Endothelial cell of umbilical vein (primary cell): ENCODE data around the gene AMN1. TPM values are rescaled to one million over a fixed set of nuclear protein-coding genes. Genes with fewer than 3 reads are reported as not detected.
A peak's percentile ranks its signal among the peaks of the same experiment; 100 is the strongest.

Experiments
- BruUV-seq: library from RNA; stranded (reverse); fragments of 400-500 nt; replicated peaks from 2 replicates; lab custom pipeline; 2021; lab: Mats Ljungman, UMichigan
- CTCF ChIA-PET: fragments of 300-600, 350-600 bp; sonication (Branson Sonifier 250); formaldehyde crosslinking; loops from one replicate; lab custom pipeline; 2021; ENCODE audit warnings: antibody characterized with exemption, inconsistent platforms; lab: Charles Lee
- POLR2A ChIA-PET: fragments of 300-600, 350-600 bp; sonication (Branson Sonifier 250); formaldehyde crosslinking; loops from one replicate; lab custom pipeline; 2021; ENCODE audit warnings: antibody characterized with exemption, inconsistent platforms; lab: Charles Lee
- DNase-seq: peaks from one replicate; pipeline ENCODE4 v3.0.0-alpha.2; 2011; ENCODE audit warnings: low read depth, low spot score
- FAIRE-seq: peaks from 2 replicates; lab custom pipeline; 2011; peaks lifted over from hg19 to GRCh38; lab: Jason Lieb, UNC
- H2AFZ ChIP-seq: 2 replicates; pipeline ENCODE4 v1.6.0; 2012; ENCODE audit warnings: low read depth, low read length, control low read depth, inconsistent platforms
- H3K27ac ChIP-seq: 2 replicates; pipeline ENCODE4 v1.5.1; 2011; ENCODE audit warnings: low read depth, mild to moderate bottlenecking, control low read depth, low read length, moderate library complexity; ENCODE audit not compliant: insufficient read depth
- H3K27me3 ChIP-seq, 2 experiments: 2 replicates each; pipeline versions ENCODE4 v1.6.0 to v1.6.1; 2011; ENCODE audit warnings: low read length in 2 of 2, mixed read lengths in 1 of 2; ENCODE audit not compliant: control insufficient read depth in 2 of 2, insufficient read depth in 2 of 2
- H3K36me3 ChIP-seq, 2 experiments: 2 replicates in 1 of 2; 3 replicates in 1 of 2; pipeline ENCODE4 v1.5.1; 2011; ENCODE audit warnings: low read length in 2 of 2, mild to moderate bottlenecking in 1 of 2, moderate library complexity in 1 of 2; ENCODE audit not compliant: control insufficient read depth in 2 of 2, insufficient read depth in 2 of 2; ENCODE audit errors: extremely low read depth in 1 of 2
- H3K4me1 ChIP-seq: 3 replicates; pipeline ENCODE4 v1.5.1; 2011; ENCODE audit warnings: mild to moderate bottlenecking, low read length; ENCODE audit not compliant: control insufficient read depth, insufficient read depth; ENCODE audit errors: extremely low read depth
- H3K4me2 ChIP-seq: 2 replicates; pipeline ENCODE4 v1.6.1; 2011; ENCODE audit warnings: low read length, control low read depth, mixed read lengths; ENCODE audit not compliant: insufficient read depth
- H3K4me3 ChIP-seq, 3 experiments: fragments of 200-600 bp in 1 of 3; sonication (generic), shearing (Covaris generic) in 1 of 3; replicated peaks in 1 of 3; 2 replicates each; pipeline ENCODE4 v1.5.1; 2011 to 2016; ENCODE audit warnings: control low read depth in 3 of 3, low read length in 3 of 3, mild to moderate bottlenecking in 2 of 3, inconsistent platforms in 1 of 3, low read depth in 1 of 3, moderate library complexity in 1 of 3; ENCODE audit not compliant: insufficient read depth in 1 of 3
- H3K79me2 ChIP-seq: 2 replicates; pipeline ENCODE4 v1.6.0; 2012; ENCODE audit warnings: low read length, inconsistent platforms; ENCODE audit not compliant: control insufficient read depth, insufficient read depth
- H3K9ac ChIP-seq: replicated peaks from 2 replicates; pipeline ENCODE3; 2011; ENCODE audit warnings: low read length, control low read depth; ENCODE audit not compliant: insufficient read depth; ENCODE audit errors: extremely low read depth
- H3K9me1 ChIP-seq: replicated peaks from 3 replicates; pipeline ENCODE4 v1.6.0; 2011; ENCODE audit warnings: mild to moderate bottlenecking, low read length; ENCODE audit not compliant: control insufficient read depth, insufficient read depth; ENCODE audit errors: extremely low read depth
- H3K9me3 ChIP-seq: replicated peaks from 2 replicates; pipeline ENCODE4 v1.5.1; 2012; ENCODE audit warnings: low read length, inconsistent platforms; ENCODE audit not compliant: control insufficient read depth, insufficient read depth
- H4K20me1 ChIP-seq: replicated peaks from 2 replicates; pipeline ENCODE3; 2011; ENCODE audit warnings: mild to moderate bottlenecking, low read length; ENCODE audit not compliant: control insufficient read depth, insufficient read depth; ENCODE audit errors: extremely low read depth
- EZH2 ChIP-seq: IDR thresholded peaks from 2 replicates; pipeline ENCODE4 v1.6.1; 2012; ENCODE audit warnings: borderline replicate concordance, low read depth, mild to moderate bottlenecking, moderate library complexity, low read length, inconsistent platforms; ENCODE audit not compliant: severe bottlenecking
- FOS ChIP-seq: IDR thresholded peaks from 2 replicates; pipeline ENCODE4 v1.6.1; 2011; ENCODE audit warnings: mild to moderate bottlenecking, low read length, moderate library complexity, borderline replicate concordance; ENCODE audit not compliant: insufficient read depth
- GATA2 ChIP-seq: IDR thresholded peaks from 2 replicates; pipeline ENCODE4 v1.7.0; 2011; ENCODE audit warnings: low read depth, mild to moderate bottlenecking, moderate library complexity, mixed read lengths, low read length; ENCODE audit not compliant: insufficient read length, insufficient read depth
- JUN ChIP-seq: IDR thresholded peaks from 2 replicates; pipeline ENCODE4 v1.6.1; 2011; ENCODE audit warnings: borderline replicate concordance, low read depth; ENCODE audit not compliant: insufficient read length, insufficient read depth
- MAX ChIP-seq: IDR thresholded peaks from 2 replicates; pipeline ENCODE4 v1.6.1; 2011; ENCODE audit not compliant: insufficient read depth, insufficient read length
- MYC ChIP-seq: IDR thresholded peaks from one replicate; pipeline ENCODE4 v1.6.1; 2011; ENCODE audit warnings: mild to moderate bottlenecking, low read depth, low read length
- POLR2A ChIP-seq: IDR thresholded peaks from 2 replicates; pipeline ENCODE4 v1.6.1; 2012; ENCODE audit warnings: low read depth, mild to moderate bottlenecking, control low read depth, low read length
- POLR2AphosphoS5 ChIP-seq: IDR thresholded peaks from 2 replicates; pipeline ENCODE4 v1.6.1; 2012; ENCODE audit warnings: low read depth, mild to moderate bottlenecking, control low read depth, low read length, moderate library complexity; ENCODE audit not compliant: insufficient read depth
- dilution Hi-C: fragments of 300-500 bp; cut with MboI; formaldehyde crosslinking; loops from one replicate; pipeline ENCODE4 v1.15.0; 2019; ENCODE audit warnings: low sequenced_read_pairs; ENCODE audit not compliant: extremely low pct_ligation_motif_present
- intact Hi-C: fragments of 100-400 bp; cut with micrococcal nuclease; formaldehyde crosslinking; loops from one replicate; pipeline ENCODE4 v1.10.0; 2022
- polyA plus RNA-seq, 4 experiments: library from polyadenylated mRNA; depleted of rRNA in 3 of 4; stranded (reverse) in 3 of 4; unstranded in 1 of 4; fragments of >200 nt; gene quantifications; 2 replicates each; pipeline versions ENCODE4 v1.2.1 to v1.2.3, GENCODE V29; 2011 to 2012; ENCODE audit warnings: missing spikeins in 1 of 4
- total RNA-seq: library from RNA; stranded (reverse); gene quantifications from 2 replicates; pipeline ENCODE4 v1.2.3, GENCODE V29; 2021
- TF ChIP-seq, protein P1 (sequence below), 2 donors: IDR thresholded peaks; 1 replicate in 1 of 2; 2 replicates in 1 of 2; pipeline ENCODE4 v1.5.1; 2011; ENCODE audit warnings: low read length in 2 of 2, mild to moderate bottlenecking in 2 of 2, moderate library complexity in 2 of 2, control low read depth in 1 of 2, inconsistent platforms in 1 of 2, low read depth in 1 of 2; ENCODE audit not compliant: insufficient read depth in 1 of 2; ENCODE audit errors: extremely low read depth in 1 of 2

AMN1 gene
- total and polyA plus RNA-seq, 2 donors (not counting 3 experiments of a cell fraction or from before 2014, with no cell fraction given): 8.5 to 18.0 TPM

DNA sequence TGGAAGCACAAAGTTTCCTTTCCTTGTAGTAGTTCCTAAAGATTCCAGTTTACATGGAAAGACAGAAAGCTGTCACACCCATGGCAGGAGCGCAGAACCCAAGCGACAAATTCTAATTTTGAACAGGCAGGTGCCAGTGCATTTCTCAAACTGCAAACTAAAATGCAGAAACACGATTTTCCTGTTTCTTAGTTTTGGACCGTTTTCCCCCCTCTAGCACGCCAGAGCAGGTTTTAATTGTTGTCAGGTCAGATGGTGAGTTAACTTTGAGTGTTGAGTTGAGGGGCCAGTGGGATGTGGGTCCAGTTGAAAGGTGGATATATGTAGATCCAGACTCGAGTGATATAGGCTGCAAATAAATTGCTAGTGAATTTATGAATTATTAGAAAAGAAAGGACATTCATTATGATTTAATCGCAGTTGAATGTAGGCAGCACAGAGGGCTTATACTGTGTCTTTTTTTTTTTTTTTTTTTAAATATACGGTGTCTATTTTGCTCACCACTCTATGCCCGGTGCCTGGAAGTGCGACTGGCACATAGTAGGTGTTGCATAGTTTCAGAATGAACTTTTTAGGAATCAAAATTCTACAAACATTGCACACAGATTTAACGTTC lies 70.2 kb downstream of the AMN1 start:
- Histone ChIP-seq H3K36me3 (no peaks in the 10 kb centered on the region), H3K4me2 (peak overlapping the region; percentile 92), H3K4me1 (peaks cover 4% of the 10 kb centered on the region), H2AFZ (peak overlapping the region; percentile 83), H3K4me3 (peak overlapping the region; percentile 75 to 87 (median 81)), H3K27ac (peak overlapping the region; percentile 87), H3K79me2 (no peaks in the 10 kb centered on the region), H3K27me3 (no peaks in the 10 kb centered on the region), H3K9me3 (no peaks in the 10 kb centered on the region), H3K9ac (peak overlapping the region; percentile 97), H3K9me1 (no peaks in the 10 kb centered on the region), H4K20me1 (no peaks in the 10 kb centered on the region)
- no TSS peak for BruUV-seq
- dilution Hi-C loops (no loop called here), intact Hi-C loops (loop anchor here (1.0 to 10.0 kb wide), 5 partner anchors 302 to 1016 kb away; partner anchors contain the start of genes BICD1 and DNM1L)
- DNase-seq (no peak), FAIRE-seq (no peak)
- ChIA-PET CTCF (interaction anchor here (0.6 to 4.9 kb wide), 5 partner anchors 255 to 653 kb away, joined by 3 to 19 read pairs (median 4); no protein-coding TSS in a partner anchor), POLR2A (interaction anchor here (0.6 to 1.4 kb wide), 3 partner anchors 73 to 746 kb away, joined by 3 to 4 read pairs (median 4); no protein-coding TSS in a partner anchor)
- TF ChIP-seq POLR2AphosphoS5: no peak
- no peak for TF ChIP-seq JUN
- no peak for TF ChIP-seq EZH2

DNA sequence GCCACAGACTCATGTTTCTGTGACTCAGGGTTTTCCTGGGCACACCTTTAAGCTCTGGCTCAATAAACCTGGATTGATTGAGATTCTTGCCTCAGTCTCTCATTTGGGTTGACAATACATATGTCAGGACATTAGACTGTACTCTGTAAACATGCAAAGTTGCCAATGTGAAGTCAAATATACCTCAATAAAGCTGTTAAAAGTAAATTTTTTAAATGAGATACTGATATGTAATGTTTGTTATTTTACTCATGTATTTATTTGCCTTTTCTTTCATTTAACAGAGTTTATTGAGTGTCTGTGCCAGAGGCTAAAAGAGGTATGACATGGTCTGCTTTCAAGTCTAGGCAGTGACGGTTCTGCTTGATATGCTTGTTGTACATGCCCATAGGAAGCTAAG lies 73.0 kb downstream of the AMN1 start:
- DNase-seq (no peak), FAIRE-seq (no peak)
- no peak overlapping the region for H3K27ac ChIP-seq
- no peak overlapping the region for H3K9ac ChIP-seq
- no peaks in the 10 kb centered on the region for H3K9me3 ChIP-seq
- H3K27me3 ChIP-seq: no peaks in the 10 kb centered on the region
- dilution Hi-C loops (no loop called here), intact Hi-C loops (loop anchor here (10.0 kb wide), 2 partner anchors 799 to 1019 kb away; partner anchors contain the start of gene DNM1L)
- TF ChIP-seq MYC (no peak), GATA2 (no peak), POLR2AphosphoS5 (no peak), FOS (no peak), EZH2 (no peak), MAX (no peak), POLR2A (no peak), JUN (no peak)
- TF ChIP-seq, protein P1, sequence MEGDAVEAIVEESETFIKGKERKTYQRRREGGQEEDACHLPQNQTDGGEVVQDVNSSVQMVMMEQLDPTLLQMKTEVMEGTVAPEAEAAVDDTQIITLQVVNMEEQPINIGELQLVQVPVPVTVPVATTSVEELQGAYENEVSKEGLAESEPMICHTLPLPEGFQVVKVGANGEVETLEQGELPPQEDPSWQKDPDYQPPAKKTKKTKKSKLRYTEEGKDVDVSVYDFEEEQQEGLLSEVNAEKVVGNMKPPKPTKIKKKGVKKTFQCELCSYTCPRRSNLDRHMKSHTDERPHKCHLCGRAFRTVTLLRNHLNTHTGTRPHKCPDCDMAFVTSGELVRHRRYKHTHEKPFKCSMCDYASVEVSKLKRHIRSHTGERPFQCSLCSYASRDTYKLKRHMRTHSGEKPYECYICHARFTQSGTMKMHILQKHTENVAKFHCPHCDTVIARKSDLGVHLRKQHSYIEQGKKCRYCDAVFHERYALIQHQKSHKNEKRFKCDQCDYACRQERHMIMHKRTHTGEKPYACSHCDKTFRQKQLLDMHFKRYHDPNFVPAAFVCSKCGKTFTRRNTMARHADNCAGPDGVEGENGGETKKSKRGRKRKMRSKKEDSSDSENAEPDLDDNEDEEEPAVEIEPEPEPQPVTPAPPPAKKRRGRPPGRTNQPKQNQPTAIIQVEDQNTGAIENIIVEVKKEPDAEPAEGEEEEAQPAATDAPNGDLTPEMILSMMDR (IDR thresholded peaks at IDR 0.05; ENCODE audit: extremely low read depth in 1 of 2, insufficient read depth in 1 of 2, low read depth in 1 of 2, low read length in 2 of 2): no peak
- H3K4me3 ChIP-seq: no peak overlapping the region
- H3K4me1 ChIP-seq: peaks cover 7% of the 10 kb centered on the region
- no peak overlapping the region for H3K4me2 ChIP-seq
- ChIA-PET CTCF (interaction anchor here (4.9 kb wide), 1 partner anchor 656 kb away, joined by 19 read pairs; no protein-coding TSS in a partner anchor), POLR2A (no interaction called here)
- H4K20me1 ChIP-seq: no peaks in the 10 kb centered on the region
- no peak overlapping the region for H2AFZ ChIP-seq
- no peaks in the 10 kb centered on the region for H3K9me1 ChIP-seq
- no peaks in the 10 kb centered on the region for H3K36me3 ChIP-seq
- BruUV-seq: no TSS peak
- H3K79me2 ChIP-seq: no peaks in the 10 kb centered on the region
